CMK (cell line): ENCODE results near the gene TMEM253.

Source experiments
- DNase-seq: peaks from one replicate; pipeline ENCODE4 v3.0.0-alpha.2; 2010; ENCODE audit warnings: low read depth

Gene TMEM253

GRCh38 chr14:21071225-21072030 is 29.4 kb upstream of the TMEM253 start:
- DNase-seq, result peak; percentile 80

- DNase-seq, result no peak
Measured at GRCh38 chr14:21072031-21072473, 28.8 kb upstream of the TMEM253 start.

- DNase-seq, result no peak
Measured at GRCh38 chr14:21072781-21073339, 28.0 kb upstream of the TMEM253 start.

GRCh38 chr14:21073921-21074320 is 26.9 kb upstream of the TMEM253 start:
- DNase-seq, result no peak

GRCh38 chr14:21074398-21075272 is 26.2 kb upstream of the TMEM253 start:
- no peak for DNase-seq

- DNase-seq, result no peak
Measured at GRCh38 chr14:21075719-21076437, 25.0 kb upstream of the TMEM253 start.

GRCh38 chr14:21077672-21078071 is 23.2 kb upstream of the TMEM253 start:
- no peak for DNase-seq

- DNase-seq, result no peak
Measured at GRCh38 chr14:21078287-21078686, 22.6 kb upstream of the TMEM253 start.

GRCh38 chr14:21078726-21079125 is 22.1 kb upstream of the TMEM253 start:
- no peak for DNase-seq

GRCh38 chr14:21081521-21082142 is 19.2 kb upstream of the TMEM253 start:
- no peak for DNase-seq

- no peak for DNase-seq
Measured at GRCh38 chr14:21083565-21084325, 17.1 kb upstream of the TMEM253 start.

GRCh38 chr14:21084396-21084795 is 16.5 kb upstream of the TMEM253 start:
- no peak for DNase-seq

- no peak for DNase-seq
Measured at GRCh38 chr14:21084998-21085853, 15.6 kb upstream of the TMEM253 start.

- no peak for DNase-seq
Measured at GRCh38 chr14:21086908-21087293, 14.0 kb upstream of the TMEM253 start.

- DNase-seq, result no peak
Measured at GRCh38 chr14:21087294-21088091, 13.4 kb upstream of the TMEM253 start.

GRCh38 chr14:21088687-21089086 is 12.2 kb upstream of the TMEM253 start:
- DNase-seq, result no peak

GRCh38 chr14:21089271-21089670 is 11.6 kb upstream of the TMEM253 start:
- DNase-seq, result no peak

- no peak for DNase-seq
Measured at GRCh38 chr14:21089877-21090193, 11.0 kb upstream of the TMEM253 start.
